Naive thymus-derived CD4-positive, alpha-beta T cell (primary cell): Measurements from ENCODE around the gene KLHL42. TPM values are rescaled to one million over a fixed set of nuclear protein-coding genes. Genes with fewer than 3 reads are reported as not detected.
"Not testable (repeated sequence)": the region's sequence is repeated elsewhere in the genome, so short reads cannot be mapped to it uniquely, and the experiment has no call there.

Experiments used
- ATAC-seq: fragments of 150-1000 bp; cut with Tn5 transposase; 2 replicates; pipeline ENCODE4 v1.10.0; 2021; ENCODE audit warnings: mild to moderate bottlenecking, moderate library complexity
- CTCF ChIA-PET: fragments of 350-600 bp; sonication (Branson Sonifier 250); formaldehyde crosslinking; loops from one replicate; lab custom pipeline; 2021; ENCODE audit warnings: antibody characterized with exemption; lab: Charles Lee
- POLR2A ChIA-PET: fragments of 350-600 bp; sonication (Branson Sonifier 250); formaldehyde crosslinking; loops from one replicate; lab custom pipeline; 2021; ENCODE audit warnings: antibody characterized with exemption, inconsistent platforms; lab: Charles Lee
- DNase-seq, 9 donors: peaks; one replicate each; pipeline versions ENCODE4 v3.0.0 to v3.0.0-alpha.2; 2020 to 2022; ENCODE audit warnings: mixed read lengths in 1 of 9
- H3K27ac ChIP-seq: one replicate; pipeline ENCODE4 v1.7.0; 2013; ENCODE audit warnings: mild to moderate bottlenecking, low read depth, low read length, moderate library complexity
- H3K27me3 ChIP-seq, 2 donors: one replicate each; pipeline ENCODE4 v1.7.0; 2013; ENCODE audit warnings: low read length in 2 of 2, mild to moderate bottlenecking in 2 of 2, moderate library complexity in 2 of 2; ENCODE audit not compliant: control insufficient read depth in 2 of 2, insufficient read depth in 2 of 2
- H3K36me3 ChIP-seq, 3 experiments: 1 replicate in 2 of 3; 2 replicates in 1 of 3; pipeline ENCODE4 v1.7.0; 2013; ENCODE audit warnings: low read length in 3 of 3, mild to moderate bottlenecking in 3 of 3, moderate library complexity in 1 of 3; ENCODE audit not compliant: insufficient read depth in 3 of 3, control insufficient read depth in 2 of 3
- H3K4me1 ChIP-seq, 2 donors: one replicate each; pipeline ENCODE4 v1.7.0; 2013; ENCODE audit warnings: low read length in 2 of 2, mild to moderate bottlenecking in 2 of 2, moderate library complexity in 1 of 2; ENCODE audit not compliant: control insufficient read depth in 2 of 2, insufficient read depth in 2 of 2
- H3K4me3 ChIP-seq: 2 replicates; pipeline ENCODE4 v1.7.0; 2013; ENCODE audit warnings: mild to moderate bottlenecking, low read length
- H3K9me3 ChIP-seq, 3 experiments: 1 replicate in 2 of 3; 2 replicates in 1 of 3; pipeline ENCODE4 v1.7.0; 2013; ENCODE audit warnings: low read length in 3 of 3; ENCODE audit not compliant: control insufficient read depth in 2 of 3
- H3K27ac Mint-ChIP-seq, 9 donors: one replicate each; pipeline ENCODE4 v1.8.0; 2020 to 2022; ENCODE audit warnings: mixed read lengths in 9 of 9, mild to moderate bottlenecking in 8 of 9, moderate library complexity in 5 of 9, inconsistent platforms in 2 of 9
- H3K27me3 Mint-ChIP-seq, 5 donors: one replicate each; pipeline ENCODE4 v1.8.0; 2021 to 2022; ENCODE audit warnings: mixed read lengths in 5 of 5, mild to moderate bottlenecking in 1 of 5
- H3K36me3 Mint-ChIP-seq, 5 donors: one replicate each; pipeline ENCODE4 v1.8.0; 2020 to 2022; ENCODE audit warnings: mixed read lengths in 5 of 5, mild to moderate bottlenecking in 3 of 5, inconsistent platforms in 1 of 5
- H3K4me1 Mint-ChIP-seq, 7 donors: one replicate each; pipeline ENCODE4 v1.8.0; 2020 to 2022; ENCODE audit warnings: mixed read lengths in 7 of 7, mild to moderate bottlenecking in 3 of 7, inconsistent platforms in 1 of 7
- H3K4me3 Mint-ChIP-seq, 10 donors: one replicate each; pipeline ENCODE4 v1.8.0; 2020 to 2022; ENCODE audit warnings: mild to moderate bottlenecking in 10 of 10, mixed read lengths in 10 of 10, moderate library complexity in 6 of 10, inconsistent platforms in 2 of 10
- H3K9me3 Mint-ChIP-seq, 11 donors: one replicate each; pipeline ENCODE4 v1.8.0; 2020 to 2022; ENCODE audit warnings: mixed read lengths in 11 of 11, mild to moderate bottlenecking in 4 of 11, inconsistent platforms in 1 of 11, moderate library complexity in 1 of 11
- intact Hi-C, 2 donors: fragments of 100-400 bp; cut with micrococcal nuclease; formaldehyde crosslinking; loops; one replicate each; pipeline ENCODE4 v1.15.1; 2023
- polyA plus RNA-seq, 2 donors: library from polyadenylated mRNA; unstranded; fragments of 300-500 nt; fragmentation: Illumina TruSeq; gene quantifications; one replicate each; pipeline ENCODE4 v1.2.3, GENCODE V29; 2021
- total RNA-seq, 6 experiments: library from RNA in 5 of 6; stranded (reverse) in 5 of 6; gene quantifications; 1 replicate in 5 of 6; 2 replicates in 1 of 6; pipeline ENCODE4 v1.2.3 and lab custom pipeline; 2021 to 2026

Gene KLHL42
- total and polyA plus RNA-seq, 7 experiments from 2014 or later: 9.6 to 27.0 (median 16.9) TPM

GRCh38 chr12:27840229-27840999 is 60.4 kb downstream of the KLHL42 start:
- Mint-ChIP-seq H3K4me3 (no peak overlapping the region), H3K27ac (no peak overlapping the region)
- intact Hi-C loops: no loop called here

GRCh38 chr12:27841392-27841882 is 61.4 kb downstream of the KLHL42 start:
- no peak overlapping the region for H3K4me3 ChIP-seq
- ATAC-seq (no peak), DNase-seq (no peak)
- intact Hi-C loops: no loop called here
- no peaks in the 10 kb centered on the region for H3K9me3 ChIP-seq
- no peaks in the 10 kb centered on the region for H3K9me3 Mint-ChIP-seq
- no peaks in the 10 kb centered on the region for H3K4me1 Mint-ChIP-seq
- H3K36me3 Mint-ChIP-seq: no peaks in the 10 kb centered on the region
- H3K4me1 ChIP-seq: no peaks in the 10 kb centered on the region
- H3K27ac ChIP-seq: no peak overlapping the region
- ChIA-PET CTCF (no interaction called here), POLR2A (no interaction called here)
- no peak overlapping the region for H3K4me3 Mint-ChIP-seq
- H3K27me3 Mint-ChIP-seq: peaks cover 0 to 6% (median 0%) of the 10 kb centered on the region in 5 donors
- no peaks in the 10 kb centered on the region for H3K36me3 ChIP-seq
- H3K27ac Mint-ChIP-seq: no peak overlapping the region
- H3K27me3 ChIP-seq: no peaks in the 10 kb centered on the region

More at GRCh38 chr12:27840229-27840999, 60.4 kb downstream of the KLHL42 start:
- no peaks in the 10 kb centered on the region for H3K4me1 ChIP-seq
- ChIA-PET CTCF (no interaction called here), POLR2A (interaction anchor here (0.6 to 0.9 kb wide), 2 partner anchors 60 to 108 kb away, joined by 3 read pairs; no protein-coding TSS in a partner anchor)
- H3K4me3 ChIP-seq: no peak overlapping the region
- H3K36me3 Mint-ChIP-seq: no peaks in the 10 kb centered on the region
- H3K9me3 Mint-ChIP-seq: no peaks in the 10 kb centered on the region
- H3K27ac ChIP-seq: no peak overlapping the region
- no peaks in the 10 kb centered on the region for H3K4me1 Mint-ChIP-seq
- DNase-seq (no peak), ATAC-seq (no peak)
- H3K27me3 ChIP-seq: no peaks in the 10 kb centered on the region
- H3K27me3 Mint-ChIP-seq: peaks cover 0 to 6% (median 0%) of the 10 kb centered on the region in 5 donors
- H3K9me3 ChIP-seq: no peaks in the 10 kb centered on the region
- H3K36me3 ChIP-seq: no peaks in the 10 kb centered on the region

DNA sequence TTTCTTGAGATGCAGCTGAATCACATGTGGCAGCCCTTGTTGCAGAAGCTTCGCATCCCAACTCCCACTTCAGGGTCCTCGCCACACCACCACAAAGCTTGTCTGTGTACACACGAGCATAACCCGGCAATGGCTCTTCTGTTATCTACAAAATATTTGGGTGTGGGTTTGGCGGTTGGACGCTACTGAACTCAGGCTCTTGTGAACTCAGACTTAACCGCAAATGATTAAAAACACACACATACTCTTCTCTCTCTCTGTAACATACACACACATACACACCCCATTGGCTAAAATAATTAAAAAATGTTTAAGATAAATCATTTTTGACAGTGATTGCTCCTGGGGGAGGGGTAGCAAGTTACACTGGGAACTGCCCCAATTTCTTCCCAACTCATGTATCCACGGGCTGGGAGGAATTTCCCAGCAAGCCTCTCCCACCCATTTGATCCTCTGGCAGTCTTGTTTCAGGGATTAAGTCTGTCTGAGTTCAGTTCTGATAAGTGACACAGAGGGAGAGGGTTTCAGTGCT is 63.7 kb downstream of the KLHL42 start:
- no peaks in the 10 kb centered on the region for H3K27me3 ChIP-seq
- no peaks in the 10 kb centered on the region for H3K36me3 ChIP-seq
- DNase-seq (no peak), ATAC-seq (no peak)
- H3K4me3 ChIP-seq: no peak overlapping the region
- no peaks in the 10 kb centered on the region for H3K36me3 Mint-ChIP-seq
- ChIA-PET CTCF (interaction anchor here (0.6 kb wide), 2 partner anchors 11 to 304 kb away, joined by 3 to 5 read pairs; no protein-coding TSS in a partner anchor), POLR2A (no interaction called here)
- no peak overlapping the region for H3K4me3 Mint-ChIP-seq
- peaks cover 0 to 17% (median 0%) of the 10 kb centered on the region in 5 donors for H3K27me3 Mint-ChIP-seq
- intact Hi-C loops: no loop called here
- no peaks in the 10 kb centered on the region for H3K4me1 Mint-ChIP-seq
- peaks cover 0 to 4% (median 0%) of the 10 kb centered on the region in 11 donors for H3K9me3 Mint-ChIP-seq
- H3K4me1 ChIP-seq: no peaks in the 10 kb centered on the region
- no peaks in the 10 kb centered on the region for H3K9me3 ChIP-seq
- no peak overlapping the region for H3K27ac Mint-ChIP-seq
- H3K27ac ChIP-seq: no peak overlapping the region

- Mint-ChIP-seq H3K36me3 (no peaks in the 10 kb centered on the region), H3K27ac (no peak overlapping the region), H3K9me3 (peaks cover 3 to 12% (median 6%) of the 10 kb centered on the region in 11 donors), H3K27me3 (peaks cover 0 to 17% (median 3%) of the 10 kb centered on the region in 5 donors), H3K4me1 (no peaks in the 10 kb centered on the region), H3K4me3 (no peak overlapping the region)
- POLR2A ChIA-PET: no interaction called here
- ATAC-seq (no peak), DNase-seq (no peak)
- Histone ChIP-seq H3K27me3 (no peaks in the 10 kb centered on the region), H3K9me3 (no peaks in the 10 kb centered on the region), H3K4me1 (no peaks in the 10 kb centered on the region), H3K36me3 (no peaks in the 10 kb centered on the region), H3K27ac (no peak overlapping the region), H3K4me3 (no peak overlapping the region)
- intact Hi-C loops: no loop called here
- CTCF ChIA-PET: interaction anchor here (0.6 kb wide), 1 partner anchor 10 kb away, joined by 5 read pairs; no protein-coding TSS in a partner anchor
These were observed 64.5 kb downstream of the KLHL42 start for GRCh38 chr12:27844366-27845090.

DNA sequence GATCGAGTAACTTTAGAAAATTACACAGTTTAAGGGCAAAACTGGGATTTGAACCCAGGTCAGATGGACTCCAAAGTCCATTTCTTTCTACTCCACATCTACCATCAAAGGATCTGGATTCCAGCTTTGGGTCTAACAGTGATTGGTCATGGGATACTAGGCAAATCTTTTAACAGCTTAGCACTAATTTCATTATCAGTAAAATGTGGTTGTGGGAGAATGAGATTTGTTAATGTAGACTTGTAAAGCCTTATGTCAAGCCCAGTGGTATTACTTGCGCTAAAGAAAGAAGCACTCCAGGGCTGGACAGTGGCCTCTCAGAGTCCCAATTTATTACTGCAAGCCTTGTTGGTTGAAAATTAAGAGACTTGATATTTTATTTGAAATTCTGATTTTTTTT is 65.2 kb downstream of the KLHL42 start:
- Histone ChIP-seq H3K27ac (no peak overlapping the region), H3K27me3 (no peaks in the 10 kb centered on the region), H3K9me3 (no peaks in the 10 kb centered on the region), H3K4me3 (no peak overlapping the region), H3K36me3 (no peaks in the 10 kb centered on the region), H3K4me1 (no peaks in the 10 kb centered on the region)
- DNase-seq: no peak
- no peak overlapping the region for H3K4me3 Mint-ChIP-seq
- H3K36me3 Mint-ChIP-seq: peaks cover 0 to 4% (median 0%) of the 10 kb centered on the region in 5 donors
- intact Hi-C loops: no loop called here
- ChIA-PET CTCF (no interaction called here), POLR2A (no interaction called here)
- H3K27me3 Mint-ChIP-seq: peaks cover 0 to 17% (median 3%) of the 10 kb centered on the region in 5 donors
- peaks cover 3 to 18% (median 9%) of the 10 kb centered on the region in 11 donors for H3K9me3 Mint-ChIP-seq
- H3K4me1 Mint-ChIP-seq: no peaks in the 10 kb centered on the region
- H3K27ac Mint-ChIP-seq: no peak overlapping the region
- no peak for ATAC-seq

DNA sequence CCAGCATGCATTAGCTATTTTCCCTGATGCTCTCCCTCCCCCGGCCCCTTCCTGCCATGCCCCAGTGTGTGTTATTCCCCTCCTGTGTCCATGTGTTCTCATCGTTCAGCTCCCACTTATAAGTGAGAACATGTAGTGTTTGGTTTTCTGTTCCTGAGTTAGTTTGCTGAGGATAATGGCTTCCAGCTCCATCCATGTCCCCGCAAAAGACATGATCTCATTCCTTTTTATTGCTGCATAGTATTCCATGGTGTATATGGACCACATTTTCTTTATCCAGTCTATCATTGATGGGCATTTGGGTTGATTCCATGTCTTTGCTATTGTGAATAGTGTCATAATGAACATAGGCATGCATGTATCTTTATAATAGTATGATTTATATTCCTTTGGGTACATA is 65.7 kb downstream of the KLHL42 start:
- H3K4me3 Mint-ChIP-seq, ATAC-seq, POLR2A ChIA-PET, H3K27ac Mint-ChIP-seq, CTCF ChIA-PET, DNase-seq, H3K4me1 ChIP-seq, H3K36me3 ChIP-seq, H3K27ac ChIP-seq, intact Hi-C loops, H3K36me3 Mint-ChIP-seq, H3K4me1 Mint-ChIP-seq, H3K9me3 ChIP-seq, H3K27me3 ChIP-seq, H3K4me3 ChIP-seq: not testable (repeated sequence)
- Mint-ChIP-seq H3K9me3 (peaks cover 3 to 19% (median 10%) of the 10 kb centered on the region in 11 donors), H3K27me3 (peaks cover 0 to 17% (median 8%) of the 10 kb centered on the region in 5 donors)
